ENCODE measurements around the gene UBXN4. TPM values are rescaled to one million over a fixed set of nuclear protein-coding genes. Genes with fewer than 3 reads are reported as not detected.

UBXN4 gene

DNA sequence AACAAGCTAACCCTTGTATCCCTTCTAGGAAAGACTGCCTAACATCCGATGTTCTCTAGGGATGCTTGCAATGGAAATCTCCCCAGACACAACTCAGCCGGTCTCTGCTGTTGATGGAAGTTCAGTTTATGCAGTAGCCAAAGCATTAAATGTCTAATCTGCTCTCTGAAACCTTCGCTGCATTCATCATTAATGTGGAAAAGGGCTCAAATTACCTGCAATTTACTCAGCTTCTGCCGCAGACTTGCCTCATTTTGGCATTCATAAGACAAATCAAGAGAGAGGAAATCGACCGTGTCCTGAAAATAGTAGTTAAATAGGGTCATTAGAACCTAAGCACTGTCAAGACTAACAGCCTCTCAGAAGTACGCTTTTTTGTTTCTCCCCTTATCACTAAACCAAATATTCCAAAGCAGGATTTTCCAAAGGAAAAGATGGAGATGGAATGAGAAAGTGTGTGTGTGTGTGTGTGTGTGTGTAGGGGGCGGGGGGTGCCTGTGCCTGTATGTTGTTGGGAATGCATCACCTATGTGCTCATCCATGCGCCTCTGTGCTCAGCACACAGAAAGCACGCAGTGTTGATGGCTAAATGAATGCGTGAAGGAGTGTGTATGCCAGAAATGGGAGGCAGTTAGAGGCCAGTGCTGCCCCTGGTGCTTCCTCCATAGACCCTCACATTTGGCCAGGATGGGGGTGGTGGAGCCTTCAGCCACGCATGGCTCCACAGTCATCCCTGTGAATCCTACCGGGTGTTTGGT lies 87.9 kb downstream of the UBXN4 start:
- Histone ChIP-seq H3K4ac (ENCODE audit: low read depth in 1 of 2, low read length in 2 of 2) (no peak overlapping the region), H2BK5ac (ENCODE audit: low read depth, low read length, poor library complexity, severe bottlenecking) (no peak overlapping the region), H3K23ac (ENCODE audit: low read length in 2 of 2) (no peak overlapping the region), H2BK15ac (ENCODE audit: low read depth, poor library complexity, severe bottlenecking) (no peak overlapping the region), H3K14ac (ENCODE audit: low read length in 2 of 2) (no peak overlapping the region), H3K9ac (ENCODE audit: low read length) (no peak overlapping the region), H4K8ac (ENCODE audit: low read length) (no peak overlapping the region), H2AK5ac (ENCODE audit: low read length, severe bottlenecking) (no peak overlapping the region), H3K27me3 (ENCODE audit: control insufficient read depth in 1 of 2, insufficient read depth in 1 of 2, low read length in 2 of 2) (peaks cover 0 to 8% of the 10 kb centered on the region in 2 experiments), H3K18ac (ENCODE audit: low read depth in 1 of 2, low read length in 2 of 2) (no peak overlapping the region), H3K4me2 (ENCODE audit: low read length, poor library complexity, severe bottlenecking) (no peak overlapping the region), H3K36me3 (ENCODE audit: control insufficient read depth in 1 of 2, insufficient read depth in 2 of 2, low read depth in 1 of 2, low read length in 2 of 2) (no peaks in the 10 kb centered on the region), H3K4me1 (ENCODE audit: control insufficient read depth, insufficient read depth, low read depth, low read length) (no peaks in the 10 kb centered on the region), H3K79me1 (replicated peaks; ENCODE audit: low read length, poor library complexity, severe bottlenecking) (no peaks in the 10 kb centered on the region), H3K9me3 (ENCODE audit: control insufficient read depth, low read length) (no peaks in the 10 kb centered on the region), H2BK120ac (ENCODE audit: low read depth, low read length) (no peak overlapping the region), H4K91ac (ENCODE audit: low read length) (no peak overlapping the region), H2BK12ac (ENCODE audit: low read length in 2 of 2) (no peak overlapping the region), H3K4me3 (ENCODE audit: insufficient read depth in 1 of 2, low read depth in 1 of 2, low read length in 2 of 2) (no peak overlapping the region), H2AFZ (ENCODE audit: low read depth, low read length) (no peak overlapping the region), H3K27ac (ENCODE audit: low read length, poor library complexity, severe bottlenecking) (no peak overlapping the region)
- DNase-seq, result no peak
- WGBS, result 95% methylated on average over 12 of the region's 13 CpGs

DNA sequence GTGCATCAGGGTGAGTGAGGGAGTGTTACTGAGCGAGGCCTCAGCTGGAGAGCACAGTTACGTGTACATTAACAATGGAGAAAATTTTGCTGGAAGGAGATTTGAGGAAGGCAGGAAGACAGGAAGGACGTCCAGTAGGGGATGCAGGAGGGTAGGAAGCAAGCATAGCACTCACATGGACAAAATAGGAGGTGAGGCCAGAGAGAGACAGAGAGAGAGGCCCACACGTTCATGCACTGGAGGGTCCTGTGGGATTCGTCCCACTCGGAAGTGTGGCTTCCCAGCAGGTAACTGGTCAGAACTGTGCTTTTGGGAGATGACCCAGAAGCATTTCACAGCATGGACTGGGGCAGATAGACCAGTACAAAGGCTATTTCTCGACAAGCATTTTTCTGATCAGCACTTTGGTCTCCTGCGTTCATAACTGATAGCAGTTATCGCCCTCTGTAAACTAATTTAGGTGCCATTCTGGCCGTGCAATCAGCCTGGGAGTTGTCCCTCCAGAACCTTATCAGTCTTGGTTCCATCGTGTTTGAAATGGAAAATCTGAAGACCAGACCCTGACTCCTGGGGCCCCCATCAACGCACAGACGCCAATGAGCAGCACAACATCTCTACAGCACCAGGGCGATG lies 89.6 kb downstream of the UBXN4 start:
- no peak overlapping the region for H2BK15ac ChIP-seq (ENCODE audit: low read depth, poor library complexity, severe bottlenecking)
- no peak overlapping the region for H2BK12ac ChIP-seq (ENCODE audit: low read length in 2 of 2)
- no peaks in the 10 kb centered on the region for H3K79me1 ChIP-seq (replicated peaks; ENCODE audit: low read length, poor library complexity, severe bottlenecking)
- H3K9me3 ChIP-seq (ENCODE audit: control insufficient read depth, low read length), result no peaks in the 10 kb centered on the region
- H2AK5ac ChIP-seq (ENCODE audit: low read length, severe bottlenecking), result no peak overlapping the region
- no peak overlapping the region for H2BK5ac ChIP-seq (ENCODE audit: low read depth, low read length, poor library complexity, severe bottlenecking)
- H3K18ac ChIP-seq (ENCODE audit: low read depth in 1 of 2, low read length in 2 of 2), result no peak overlapping the region
- H3K9ac ChIP-seq (ENCODE audit: low read length), result no peak overlapping the region
- no peak overlapping the region for H3K4ac ChIP-seq (ENCODE audit: low read depth in 1 of 2, low read length in 2 of 2)
- DNase-seq, result no peak
- H2AFZ ChIP-seq (ENCODE audit: low read depth, low read length), result no peak overlapping the region
- H3K23ac ChIP-seq (ENCODE audit: low read length in 2 of 2), result no peak overlapping the region
- no peaks in the 10 kb centered on the region for H3K36me3 ChIP-seq (ENCODE audit: control insufficient read depth in 1 of 2, insufficient read depth in 2 of 2, low read depth in 1 of 2, low read length in 2 of 2)
- H3K27me3 ChIP-seq (ENCODE audit: control insufficient read depth in 1 of 2, insufficient read depth in 1 of 2, low read length in 2 of 2), result no peaks in the 10 kb centered on the region
- H3K14ac ChIP-seq (ENCODE audit: low read length in 2 of 2), result no peak overlapping the region
- H2BK120ac ChIP-seq (ENCODE audit: low read depth, low read length), result no peak overlapping the region
- H3K4me3 ChIP-seq (ENCODE audit: insufficient read depth in 1 of 2, low read depth in 1 of 2, low read length in 2 of 2), result no peak overlapping the region
- no peaks in the 10 kb centered on the region for H3K4me1 ChIP-seq (ENCODE audit: control insufficient read depth, insufficient read depth, low read depth, low read length)
- 85% methylated on average over 14 of the region's 14 CpGs for WGBS
- H4K91ac ChIP-seq (ENCODE audit: low read length), result no peak overlapping the region
- no peak overlapping the region for H3K4me2 ChIP-seq (ENCODE audit: low read length, poor library complexity, severe bottlenecking)
- H4K8ac ChIP-seq (ENCODE audit: low read length), result no peak overlapping the region
- no peak overlapping the region for H3K27ac ChIP-seq (ENCODE audit: low read length, poor library complexity, severe bottlenecking)

DNA sequence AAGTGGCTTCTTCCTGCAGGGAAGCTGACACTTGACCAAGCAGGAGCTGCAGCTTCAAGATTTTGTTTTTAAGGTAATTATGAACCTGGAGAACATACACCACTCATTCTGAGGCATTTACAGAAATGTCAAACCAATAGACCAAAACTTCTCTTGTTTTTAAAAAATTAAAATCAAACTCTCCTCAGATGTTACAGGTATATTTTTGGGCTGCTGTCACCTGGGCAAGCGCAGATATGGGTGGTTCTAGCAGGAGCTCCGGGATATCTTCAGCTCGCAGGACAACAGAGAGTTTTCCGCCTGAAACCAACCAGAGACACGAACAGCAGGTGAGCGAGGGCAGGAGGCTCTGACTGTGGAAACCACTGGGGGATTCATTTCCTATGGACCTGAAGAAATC lies 91.2 kb downstream of the UBXN4 start:
- Histone ChIP-seq H2BK120ac (ENCODE audit: low read depth, low read length) (no peak overlapping the region), H3K36me3 (ENCODE audit: control insufficient read depth in 1 of 2, insufficient read depth in 2 of 2, low read depth in 1 of 2, low read length in 2 of 2) (no peaks in the 10 kb centered on the region), H3K18ac (ENCODE audit: low read depth in 1 of 2, low read length in 2 of 2) (no peak overlapping the region), H4K8ac (ENCODE audit: low read length) (no peak overlapping the region), H3K79me1 (replicated peaks; ENCODE audit: low read length, poor library complexity, severe bottlenecking) (no peaks in the 10 kb centered on the region), H2AK5ac (ENCODE audit: low read length, severe bottlenecking) (no peak overlapping the region), H3K23ac (ENCODE audit: low read length in 2 of 2) (no peak overlapping the region), H4K91ac (ENCODE audit: low read length) (no peak overlapping the region), H2BK5ac (ENCODE audit: low read depth, low read length, poor library complexity, severe bottlenecking) (no peak overlapping the region), H3K9ac (ENCODE audit: low read length) (no peak overlapping the region), H3K27me3 (ENCODE audit: control insufficient read depth in 1 of 2, insufficient read depth in 1 of 2, low read length in 2 of 2) (no peaks in the 10 kb centered on the region), H3K4me3 (ENCODE audit: insufficient read depth in 1 of 2, low read depth in 1 of 2, low read length in 2 of 2) (no peak overlapping the region), H3K14ac (ENCODE audit: low read length in 2 of 2) (no peak overlapping the region), H2BK12ac (ENCODE audit: low read length in 2 of 2) (no peak overlapping the region), H2AFZ (ENCODE audit: low read depth, low read length) (no peak overlapping the region), H3K4me2 (ENCODE audit: low read length, poor library complexity, severe bottlenecking) (no peak overlapping the region), H3K4ac (ENCODE audit: low read depth in 1 of 2, low read length in 2 of 2) (no peak overlapping the region), H3K4me1 (ENCODE audit: control insufficient read depth, insufficient read depth, low read depth, low read length) (no peaks in the 10 kb centered on the region), H3K27ac (ENCODE audit: low read length, poor library complexity, severe bottlenecking) (no peak overlapping the region), H2BK15ac (ENCODE audit: low read depth, poor library complexity, severe bottlenecking) (no peak overlapping the region), H3K9me3 (ENCODE audit: control insufficient read depth, low read length) (no peaks in the 10 kb centered on the region)
- DNase-seq, result no peak
- 98% methylated on average over 6 of the region's 6 CpGs for WGBS

Small RNA genes within 50 kb of the gene (small RNA-seq; reads per million reads assigned to genes)
- not detected for gene RF00019 (ENCODE audit: low read depth)
